Fibroblast of lung (primary cell): ENCODE results near the gene CRHR1. TPM values are rescaled to one million over a fixed set of nuclear protein-coding genes. Genes with fewer than 3 reads are reported as not detected.

ENCODE experiments used
- DNase-seq, 2 donors: peaks; one replicate each; pipeline versions ENCODE4 v3.0.0 to v3.0.0-alpha.2; 2010; ENCODE audit warnings: low read depth in 2 of 2
- H2AFZ ChIP-seq: 2 replicates; pipeline ENCODE4 v1.5.1; 2012; ENCODE audit warnings: low read length, control low read depth, inconsistent platforms
- H3K27ac ChIP-seq: 2 replicates; pipeline ENCODE4 v1.5.1; 2011; ENCODE audit warnings: low read length, control low read depth; ENCODE audit not compliant: insufficient read depth
- H3K27me3 ChIP-seq: 2 replicates; pipeline ENCODE4 v1.5.1; 2011; ENCODE audit warnings: mild to moderate bottlenecking, low read length; ENCODE audit not compliant: control insufficient read depth, insufficient read depth
- H3K36me3 ChIP-seq: 2 replicates; pipeline ENCODE4 v1.5.1; 2011; ENCODE audit warnings: low read length; ENCODE audit not compliant: control insufficient read depth, insufficient read depth
- H3K4me1 ChIP-seq: 2 replicates; pipeline ENCODE4 v1.5.1; 2011; ENCODE audit warnings: low read length; ENCODE audit not compliant: control insufficient read depth, insufficient read depth; ENCODE audit errors: extremely low read depth
- H3K4me2 ChIP-seq: 2 replicates; pipeline ENCODE4 v1.5.1; 2011; ENCODE audit warnings: low read length, control low read depth; ENCODE audit not compliant: insufficient read depth; ENCODE audit errors: extremely low read depth
- H3K4me3 ChIP-seq, 4 experiments: fragments of 200-600 bp in 1 of 4; sonication (generic) in 1 of 4; replicated peaks in 1 of 4; 2 replicates each; pipeline ENCODE4 v1.5.1; 2011 to 2016; ENCODE audit warnings: low read length in 4 of 4, low read depth in 3 of 4, mild to moderate bottlenecking in 3 of 4, control low read depth in 2 of 4, inconsistent platforms in 1 of 4, mixed read lengths in 1 of 4; ENCODE audit not compliant: insufficient read depth in 1 of 4; ENCODE audit errors: control extremely low read depth in 1 of 4
- H3K79me2 ChIP-seq: 2 replicates; pipeline ENCODE4 v1.5.1; 2012; ENCODE audit warnings: mild to moderate bottlenecking, low read length, inconsistent platforms; ENCODE audit not compliant: control insufficient read depth, insufficient read depth
- H3K9ac ChIP-seq: 2 replicates; pipeline ENCODE4 v1.5.1; 2011; ENCODE audit warnings: mild to moderate bottlenecking, low read length, control low read depth; ENCODE audit not compliant: insufficient read depth
- H3K9me3 ChIP-seq: 2 replicates; pipeline ENCODE4 v1.5.1; 2012; ENCODE audit warnings: low read depth, low read length; ENCODE audit not compliant: control insufficient read depth, insufficient read depth
- H4K20me1 ChIP-seq: 2 replicates; pipeline ENCODE4 v1.5.1; 2011; ENCODE audit warnings: low read length; ENCODE audit not compliant: control insufficient read depth, insufficient read depth; ENCODE audit errors: extremely low read depth
- EZH2 ChIP-seq: IDR thresholded peaks from 2 replicates; pipeline ENCODE4 v1.5.1; 2012; ENCODE audit warnings: low read length, control low read depth, mild to moderate bottlenecking; ENCODE audit errors: missing control alignments
- polyA plus RNA-seq, 2 donors: library from polyadenylated mRNA; depleted of rRNA in 1 of 2; stranded (reverse) in 1 of 2; unstranded in 1 of 2; fragments of >200 nt; gene quantifications; 2 replicates each; pipeline ENCODE4 v1.2.1, GENCODE V29; 2011 to 2012; ENCODE audit warnings: missing spikeins in 1 of 2
- total RNA-seq: library from RNA; depleted of rRNA; stranded (reverse); fragments of >200 nt; gene quantifications from 2 replicates; pipeline ENCODE4 v1.2.1, GENCODE V29; 2014
- TF ChIP-seq, protein P1 (sequence below), 2 donors: IDR thresholded peaks in 1 of 2; conservative IDR thresholded peaks in 1 of 2; 1 replicate in 1 of 2; 2 replicates in 1 of 2; pipeline ENCODE4 v1.5.1; 2011 to 2012; ENCODE audit warnings: low read length in 2 of 2, control low read depth in 1 of 2, inconsistent platforms in 1 of 2, low read depth in 1 of 2, mild to moderate bottlenecking in 1 of 2

CRHR1 gene
- total and polyA plus RNA-seq, 2 donors (not counting 1 experiment from before 2014, with no cell fraction given): not detected

DNA sequence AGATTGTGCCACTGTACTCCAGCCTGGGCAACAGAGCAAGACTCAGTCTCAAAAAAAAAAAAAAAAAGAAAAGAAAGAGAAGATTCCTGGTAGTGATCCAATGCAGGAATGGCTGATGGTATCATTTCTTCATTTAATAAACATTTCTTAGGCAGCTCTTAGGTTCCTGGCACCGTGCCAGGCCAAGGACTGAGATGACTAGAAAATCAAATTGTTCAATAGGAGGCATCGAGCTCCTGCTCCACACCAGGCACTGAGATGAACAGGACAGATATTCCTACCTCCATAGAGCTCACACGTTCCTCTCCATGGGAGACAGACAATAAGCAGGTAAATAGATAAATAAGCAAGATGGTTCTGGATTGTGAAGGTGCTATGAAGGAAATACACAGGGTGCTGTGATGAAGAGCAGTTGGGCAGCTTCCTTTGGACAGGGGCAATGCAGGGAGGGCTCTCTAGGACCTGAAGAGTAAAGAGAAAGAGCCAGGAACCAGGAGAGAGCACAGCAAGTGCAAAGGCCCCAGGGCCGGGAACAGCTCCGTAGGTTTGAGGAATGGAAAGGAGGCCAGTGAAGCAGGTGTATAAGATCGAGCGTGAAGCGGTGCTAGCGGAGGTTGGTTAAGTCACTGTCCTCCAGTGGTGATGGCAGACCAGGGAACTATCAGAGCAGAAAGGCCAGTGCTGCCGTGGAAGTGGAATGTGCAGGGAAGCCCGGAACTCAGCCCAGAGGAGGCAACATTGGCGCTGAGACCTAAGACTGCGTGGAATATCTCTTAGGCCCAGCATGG, 26.5 kb upstream of the CRHR1 start:
- Histone ChIP-seq H2AFZ (no peak overlapping the region), H3K9ac (no peak overlapping the region), H3K4me3 (no peak overlapping the region), H3K9me3 (no peaks in the 10 kb centered on the region), H3K4me2 (no peak overlapping the region), H3K27me3 (no peaks in the 10 kb centered on the region), H3K27ac (no peak overlapping the region), H3K4me1 (no peaks in the 10 kb centered on the region), H4K20me1 (no peaks in the 10 kb centered on the region), H3K36me3 (no peaks in the 10 kb centered on the region), H3K79me2 (no peaks in the 10 kb centered on the region)
- DNase-seq: no peak
- no peak for TF ChIP-seq EZH2
- TF ChIP-seq, protein P1, sequence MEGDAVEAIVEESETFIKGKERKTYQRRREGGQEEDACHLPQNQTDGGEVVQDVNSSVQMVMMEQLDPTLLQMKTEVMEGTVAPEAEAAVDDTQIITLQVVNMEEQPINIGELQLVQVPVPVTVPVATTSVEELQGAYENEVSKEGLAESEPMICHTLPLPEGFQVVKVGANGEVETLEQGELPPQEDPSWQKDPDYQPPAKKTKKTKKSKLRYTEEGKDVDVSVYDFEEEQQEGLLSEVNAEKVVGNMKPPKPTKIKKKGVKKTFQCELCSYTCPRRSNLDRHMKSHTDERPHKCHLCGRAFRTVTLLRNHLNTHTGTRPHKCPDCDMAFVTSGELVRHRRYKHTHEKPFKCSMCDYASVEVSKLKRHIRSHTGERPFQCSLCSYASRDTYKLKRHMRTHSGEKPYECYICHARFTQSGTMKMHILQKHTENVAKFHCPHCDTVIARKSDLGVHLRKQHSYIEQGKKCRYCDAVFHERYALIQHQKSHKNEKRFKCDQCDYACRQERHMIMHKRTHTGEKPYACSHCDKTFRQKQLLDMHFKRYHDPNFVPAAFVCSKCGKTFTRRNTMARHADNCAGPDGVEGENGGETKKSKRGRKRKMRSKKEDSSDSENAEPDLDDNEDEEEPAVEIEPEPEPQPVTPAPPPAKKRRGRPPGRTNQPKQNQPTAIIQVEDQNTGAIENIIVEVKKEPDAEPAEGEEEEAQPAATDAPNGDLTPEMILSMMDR (conservative IDR thresholded peaks at IDR 0.05 in 1 of 2, IDR thresholded peaks at IDR 0.05 in 1 of 2; ENCODE audit: low read depth in 1 of 2, low read length in 2 of 2): no peak

DNA sequence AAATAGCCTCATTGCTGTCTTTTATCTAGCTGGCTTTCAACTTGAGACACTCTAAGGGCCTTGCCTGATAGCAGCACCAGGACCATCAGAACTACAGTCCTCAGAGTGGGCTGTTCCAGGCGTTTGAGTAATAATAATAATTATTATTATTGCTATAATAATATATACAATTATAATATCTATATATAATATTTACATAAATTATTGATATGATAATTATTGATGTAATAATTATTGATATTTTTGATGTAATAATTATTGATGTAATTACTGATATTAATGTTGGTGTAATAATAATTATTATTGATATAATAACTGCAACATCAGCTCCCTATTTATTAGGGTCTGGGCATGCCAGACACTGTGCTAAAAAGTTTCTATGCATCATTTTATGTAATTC, 25.6 kb upstream of the CRHR1 start:
- Histone ChIP-seq H2AFZ (no peak overlapping the region), H3K9me3 (no peaks in the 10 kb centered on the region), H3K27me3 (no peaks in the 10 kb centered on the region), H3K27ac (no peak overlapping the region), H3K79me2 (no peaks in the 10 kb centered on the region), H3K9ac (no peak overlapping the region), H3K36me3 (no peaks in the 10 kb centered on the region), H3K4me2 (no peak overlapping the region), H3K4me1 (no peaks in the 10 kb centered on the region), H3K4me3 (no peak overlapping the region), H4K20me1 (no peaks in the 10 kb centered on the region)
- TF ChIP-seq EZH2: no peak
- TF ChIP-seq, protein P1 (conservative IDR thresholded peaks at IDR 0.05 in 1 of 2, IDR thresholded peaks at IDR 0.05 in 1 of 2; ENCODE audit: low read depth in 1 of 2, low read length in 2 of 2): no peak
- no peak for DNase-seq

GRCh38 chr17:45759761-45760160, 24.4 kb upstream of the CRHR1 start:
- Histone ChIP-seq H4K20me1 (no peaks in the 10 kb centered on the region), H3K9ac (no peak overlapping the region), H3K9me3 (no peaks in the 10 kb centered on the region), H3K27ac (no peak overlapping the region), H2AFZ (no peak overlapping the region), H3K36me3 (no peaks in the 10 kb centered on the region), H3K4me3 (no peak overlapping the region), H3K79me2 (no peaks in the 10 kb centered on the region), H3K27me3 (no peaks in the 10 kb centered on the region), H3K4me2 (no peak overlapping the region), H3K4me1 (no peaks in the 10 kb centered on the region)
- no peak for TF ChIP-seq EZH2
- TF ChIP-seq, protein P1 (conservative IDR thresholded peaks at IDR 0.05 in 1 of 2, IDR thresholded peaks at IDR 0.05 in 1 of 2; ENCODE audit: low read depth in 1 of 2, low read length in 2 of 2): no peak
- DNase-seq: no peak
